KBM-7 (cell line): ENCODE measurements around the gene MBD5.

Source experiments
- DNase-seq: peaks from one replicate; pipeline ENCODE4 v3.0.0-alpha.2; 2015
- in situ Hi-C: fragments of 300-500 bp; cut with MboI; formaldehyde crosslinking; loops from 2 replicates; pipeline ENCODE4 v1.14.3; 2020; ENCODE audit warnings: low sequenced_read_pairs, low pct_unique_long_range_greater_than_20kb, mixed read lengths

Gene MBD5

DNA sequence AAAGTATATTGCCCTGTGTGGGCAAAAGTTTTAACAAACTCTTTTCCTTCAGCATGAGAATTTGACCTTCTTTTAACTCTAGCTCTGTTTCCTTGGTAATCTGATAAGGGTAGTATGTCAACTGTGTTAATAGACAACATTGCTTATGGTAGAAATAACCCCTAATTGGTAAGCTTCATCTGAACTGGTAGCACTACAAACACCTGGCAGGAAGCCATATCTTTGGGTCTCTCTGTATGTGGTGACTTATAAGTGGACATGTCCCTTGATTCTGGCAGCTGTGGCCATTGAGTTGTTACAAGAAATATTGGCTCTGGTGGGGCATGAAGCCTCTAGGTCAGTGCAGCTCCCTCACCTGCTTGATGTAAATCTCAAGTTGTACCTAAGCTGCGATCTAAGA is 46.9 kb downstream of the MBD5 start:
- no peak for DNase-seq
- in situ Hi-C loops = no loop called here

DNA sequence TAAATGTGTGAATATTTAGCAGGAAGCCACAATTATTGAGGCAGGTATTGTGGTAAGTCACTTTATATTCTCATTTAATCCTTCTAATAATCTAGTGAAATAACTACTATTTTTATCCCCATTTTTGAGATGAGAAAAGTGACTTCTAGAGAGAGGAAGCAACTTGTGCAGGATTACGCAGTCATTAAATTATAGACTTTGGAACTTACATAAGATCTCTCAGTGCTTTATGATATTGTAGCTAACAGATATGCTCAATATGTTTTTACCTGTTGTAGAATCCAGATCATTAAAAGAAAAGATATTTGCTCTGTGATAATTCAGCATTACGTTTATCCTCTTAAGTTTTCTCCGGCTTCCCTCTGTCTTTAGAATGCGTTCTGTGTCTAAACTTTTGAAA is 50.5 kb downstream of the MBD5 start:
- in situ Hi-C loops = no loop called here
- DNase-seq = no peak

GRCh38 chr2:148096012-148096411 is 75.1 kb downstream of the MBD5 start:
- DNase-seq = no peak
- in situ Hi-C loops = no loop called here

GRCh38 chr2:148102641-148103040 is 81.8 kb downstream of the MBD5 start:
- no peak for DNase-seq
- in situ Hi-C loops = no loop called here

DNA sequence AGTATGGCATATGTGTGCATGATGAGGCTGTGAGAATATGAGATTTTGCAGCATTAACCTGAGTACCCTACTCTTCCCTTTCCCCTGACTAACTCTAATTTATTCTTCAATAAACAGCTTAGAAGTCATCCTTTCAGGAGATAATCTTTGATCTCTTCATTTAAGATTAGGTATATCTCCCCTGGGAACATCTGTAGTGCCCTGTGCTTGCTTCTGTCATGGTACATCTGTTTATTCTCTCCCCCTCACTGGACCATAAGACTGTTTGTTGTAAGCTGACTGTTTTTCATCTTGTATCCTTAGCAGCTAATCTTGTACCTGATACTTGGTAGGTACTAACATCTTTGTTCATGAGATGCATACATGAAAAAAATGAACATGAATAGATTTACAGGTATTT is 83.1 kb downstream of the MBD5 start:
- DNase-seq = no peak
- in situ Hi-C loops = no loop called here

- in situ Hi-C loops = no loop called here
- DNase-seq = no peak
Observed at GRCh38 chr2:148106331-148106730, 85.4 kb downstream of the MBD5 start.

GRCh38 chr2:148108385-148108784 is 87.5 kb downstream of the MBD5 start:
- in situ Hi-C loops = no loop called here
- no peak for DNase-seq

GRCh38 chr2:148110184-148110583 is 89.3 kb downstream of the MBD5 start:
- in situ Hi-C loops = no loop called here
- DNase-seq = no peak

DNA sequence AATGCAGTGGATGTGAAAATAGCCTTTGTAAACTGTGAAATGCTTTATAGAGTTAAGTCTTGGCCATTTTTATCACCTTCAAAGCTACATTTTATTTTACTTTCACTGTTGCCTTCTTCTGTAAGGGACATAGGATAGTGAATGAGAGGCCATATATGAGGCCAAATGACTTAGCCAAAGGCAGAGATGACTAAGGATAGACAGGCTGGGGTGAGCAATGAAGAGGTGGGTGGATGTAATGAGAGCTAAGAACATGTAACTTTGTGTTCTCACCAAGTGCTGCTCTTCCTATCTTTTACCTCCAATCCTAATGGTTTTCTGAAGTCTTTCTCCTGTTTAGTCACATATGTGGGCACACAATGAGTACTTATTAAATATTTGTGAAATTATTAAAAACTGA is 101.9 kb downstream of the MBD5 start:
- DNase-seq = no peak
- in situ Hi-C loops = no loop called here

GRCh38 chr2:148124271-148124670 is 103.4 kb downstream of the MBD5 start:
- in situ Hi-C loops = no loop called here
- DNase-seq = no peak

DNA sequence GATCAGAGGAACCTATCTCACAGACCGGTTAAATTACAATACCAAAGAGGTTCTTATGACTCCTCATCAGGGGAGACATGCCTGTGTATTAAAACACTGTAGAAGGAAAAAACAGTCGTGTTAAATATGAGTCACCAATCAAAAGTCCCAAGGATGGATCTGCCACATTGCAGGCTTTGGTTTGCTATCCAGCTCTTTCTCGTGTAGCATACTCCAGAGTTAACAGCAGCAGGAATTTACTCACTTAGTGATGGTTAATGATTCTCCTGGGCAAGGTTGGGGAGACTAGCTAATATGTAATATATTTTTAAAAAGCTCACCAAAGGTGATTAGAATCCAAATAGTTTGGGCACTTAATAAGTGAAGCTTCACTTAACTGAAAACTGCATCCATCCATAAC is 109.7 kb downstream of the MBD5 start:
- in situ Hi-C loops = no loop called here
- no peak for DNase-seq

GRCh38 chr2:148132412-148132811 is 111.5 kb downstream of the MBD5 start:
- in situ Hi-C loops = no loop called here
- DNase-seq = no peak

GRCh38 chr2:148135705-148136104 is 114.8 kb downstream of the MBD5 start:
- in situ Hi-C loops = no loop called here

DNA sequence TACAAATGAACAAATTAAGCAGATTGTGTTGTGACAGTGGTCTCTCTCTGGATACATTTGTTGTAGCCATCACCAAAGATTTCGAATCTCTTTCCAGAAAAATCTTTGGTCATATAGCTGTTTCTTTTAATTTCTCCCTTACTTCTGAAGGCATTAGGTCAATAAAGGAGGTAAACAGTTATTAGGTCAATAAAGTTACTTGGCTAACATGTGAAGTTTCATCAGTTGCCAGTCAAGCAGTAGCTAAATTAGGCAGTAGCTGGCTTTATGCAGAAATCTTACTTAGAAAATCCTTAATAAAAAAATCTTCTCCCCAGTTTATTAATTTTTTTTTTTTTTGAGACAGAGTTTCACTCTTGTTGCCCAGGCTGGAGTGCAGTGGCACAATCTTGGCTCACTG is 115.5 kb downstream of the MBD5 start:
- in situ Hi-C loops = no loop called here
- DNase-seq = no peak

More at GRCh38 chr2:148135705-148136104, 114.8 kb downstream of the MBD5 start:
- no peak for DNase-seq

DNA sequence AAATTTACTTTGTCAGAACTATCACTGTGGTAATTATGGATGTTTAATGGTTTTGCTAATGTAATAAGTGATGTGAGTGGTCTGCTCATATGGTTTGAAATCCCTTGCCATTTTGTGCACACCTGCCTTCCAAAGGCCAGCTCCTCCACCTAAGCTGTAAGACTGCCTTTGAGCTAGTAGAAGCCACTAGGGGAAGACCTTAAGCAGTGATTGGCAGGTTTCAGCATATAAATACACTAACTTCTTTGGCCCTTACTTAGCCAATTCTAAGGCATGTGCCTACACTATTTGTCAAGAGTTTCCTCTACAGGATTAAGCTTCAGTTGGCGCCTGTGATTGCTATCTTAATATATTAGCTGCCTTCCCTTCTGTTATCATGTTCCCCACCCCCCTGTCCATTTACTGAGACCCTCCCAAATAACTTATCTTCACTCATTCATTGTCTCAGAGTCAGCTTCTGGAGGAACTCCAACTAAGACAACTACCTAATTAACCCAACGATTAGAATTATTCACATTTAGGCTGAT is 141.1 kb downstream of the MBD5 start:
- no peak for DNase-seq
- in situ Hi-C loops = no loop called here

DNA sequence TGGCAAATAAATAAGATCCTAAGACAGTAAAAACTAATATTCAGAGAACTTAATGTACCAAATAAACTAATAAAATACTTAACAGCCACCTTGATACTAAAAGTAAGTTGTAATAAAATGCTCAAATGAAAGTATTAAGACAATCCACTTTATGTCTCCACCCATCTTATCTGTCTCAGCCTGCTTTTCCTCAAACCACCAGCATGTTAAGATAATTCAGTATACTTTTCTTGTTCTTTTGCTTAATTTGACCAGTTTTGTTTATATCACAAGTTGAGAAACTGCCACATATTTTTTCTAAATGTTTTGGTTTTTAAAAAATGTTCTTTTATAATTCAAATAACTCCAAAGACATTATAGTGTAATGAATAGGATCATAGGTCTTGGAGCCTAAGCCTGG is 142.0 kb downstream of the MBD5 start:
- DNase-seq = no peak
- in situ Hi-C loops = no loop called here

DNA sequence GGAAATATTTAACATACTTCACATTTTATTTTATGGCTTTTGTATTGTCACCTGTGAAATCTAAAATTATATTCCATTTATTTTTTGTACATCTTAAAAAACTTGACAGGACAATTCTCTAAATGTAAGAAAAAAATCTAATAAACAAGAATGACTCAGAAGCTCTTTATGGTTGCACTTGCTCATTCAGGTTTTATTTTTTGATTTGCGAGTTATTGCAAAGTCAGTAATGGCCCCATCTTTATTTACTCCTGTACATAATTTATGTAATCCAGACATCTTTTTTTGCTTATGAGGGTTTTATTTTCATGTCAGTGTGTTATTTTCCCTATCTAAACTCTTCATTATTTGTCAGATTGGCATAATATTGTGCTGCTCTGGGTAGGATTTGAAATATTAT is 145.1 kb downstream of the MBD5 start:
- DNase-seq = no peak
- in situ Hi-C loops = no loop called here

DNA sequence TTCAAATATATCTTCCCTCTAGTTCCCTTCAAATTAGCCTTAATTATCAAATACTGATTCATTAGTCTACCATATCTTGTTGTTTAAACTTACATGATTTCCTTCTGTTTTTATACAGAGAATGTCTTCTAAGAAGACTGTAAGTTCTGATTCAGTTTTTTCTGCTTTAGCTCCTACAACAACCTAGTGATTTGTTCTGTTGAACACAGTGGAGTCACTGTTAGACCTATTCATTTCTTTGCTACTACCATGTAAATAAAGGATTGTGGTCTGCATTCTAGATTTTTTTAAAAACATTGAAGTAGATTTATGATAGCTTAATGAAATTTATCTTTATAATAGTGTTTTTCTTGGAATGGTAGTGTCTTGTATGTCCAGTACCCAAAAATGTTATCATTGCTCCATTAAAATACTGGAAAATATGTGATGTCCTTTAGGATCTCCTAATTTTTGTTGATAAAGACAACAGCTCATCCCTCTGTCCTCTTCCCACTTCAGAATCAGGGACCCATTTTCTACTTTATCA is 146.4 kb downstream of the MBD5 start:
- in situ Hi-C loops = no loop called here
- DNase-seq = no peak

DNA sequence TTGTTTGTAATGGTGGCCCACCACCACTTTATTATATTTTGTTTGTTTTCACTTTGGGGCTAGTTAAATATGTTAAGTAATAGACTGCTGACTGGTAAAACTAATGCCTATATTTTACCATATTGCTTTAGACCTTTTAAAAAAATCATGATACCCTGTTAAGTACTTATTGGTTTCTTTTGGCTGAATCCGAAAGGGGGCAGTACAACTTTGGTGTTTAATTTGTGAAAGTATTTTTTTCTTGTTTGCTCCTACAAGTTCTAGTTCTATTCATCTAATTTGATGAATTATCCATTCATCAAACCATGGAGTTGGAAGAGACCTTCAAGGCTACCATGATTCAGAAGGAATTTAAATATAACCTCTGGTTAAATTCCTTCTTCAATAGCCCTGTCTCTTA is 147.0 kb downstream of the MBD5 start:
- DNase-seq = no peak
- in situ Hi-C loops = no loop called here

DNA sequence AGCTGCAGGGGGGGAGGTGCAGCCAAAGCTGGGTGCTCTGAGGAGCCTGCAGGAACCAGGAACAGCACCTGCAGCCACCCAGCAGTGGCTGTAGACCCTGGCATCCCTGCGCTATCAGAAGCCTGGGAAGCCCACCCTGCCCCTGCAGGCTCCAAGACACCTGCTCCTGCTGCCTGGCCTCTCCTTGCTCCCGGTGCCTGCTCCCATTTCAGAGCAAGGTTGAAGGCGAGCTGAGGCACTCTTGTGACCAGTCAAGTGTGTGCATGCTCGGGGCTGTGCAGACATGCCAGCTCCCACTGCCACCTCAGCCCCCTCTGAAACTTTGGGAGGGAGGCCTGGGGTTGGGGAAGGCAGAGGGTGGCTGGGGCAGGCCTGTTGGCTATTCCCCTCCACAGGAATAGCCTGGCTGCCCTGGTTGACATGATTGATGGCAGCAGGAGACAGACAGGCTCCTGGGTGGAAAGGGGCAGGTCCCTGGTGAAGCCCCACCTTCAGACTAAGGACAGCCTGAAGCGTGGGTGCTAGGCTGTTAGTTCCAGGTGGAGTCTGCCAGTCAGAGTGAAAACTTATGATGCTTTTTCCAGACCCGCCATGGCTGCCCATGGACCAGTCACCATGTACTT is 151.4 kb downstream of the MBD5 start:
- no peak for DNase-seq
- in situ Hi-C loops = no loop called here

DNA sequence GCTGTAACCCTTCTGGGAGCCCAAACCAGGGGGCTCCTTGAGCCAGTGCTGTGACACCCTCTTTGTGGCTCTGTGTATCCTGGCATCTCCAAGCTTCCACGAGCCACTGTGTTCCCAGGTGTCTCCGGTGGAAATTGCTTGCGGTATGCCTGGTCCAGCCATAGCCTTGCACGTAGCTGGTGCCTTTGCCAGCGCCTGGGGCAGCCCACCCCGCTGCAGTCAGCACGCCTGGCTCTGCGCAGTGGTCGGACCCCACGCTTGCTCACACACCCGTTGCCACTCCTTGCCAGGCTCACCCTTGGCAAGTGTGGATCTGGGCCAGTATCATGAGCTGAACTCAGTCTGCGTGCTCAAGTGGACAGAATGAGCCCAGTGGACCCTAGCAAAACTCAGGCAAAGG is 152.3 kb downstream of the MBD5 start:
- DNase-seq = no peak
- in situ Hi-C loops = no loop called here
